HG03139 (cell line): Measurements from ENCODE around the gene HOXA3.

Experiments
- ATAC-seq: cut with Tn5 transposase; IDR thresholded peaks from one replicate; pipeline ENCODE4 v1.9.1; 2021; ENCODE audit not compliant: unreplicated experiment

HOXA3 gene

DNA sequence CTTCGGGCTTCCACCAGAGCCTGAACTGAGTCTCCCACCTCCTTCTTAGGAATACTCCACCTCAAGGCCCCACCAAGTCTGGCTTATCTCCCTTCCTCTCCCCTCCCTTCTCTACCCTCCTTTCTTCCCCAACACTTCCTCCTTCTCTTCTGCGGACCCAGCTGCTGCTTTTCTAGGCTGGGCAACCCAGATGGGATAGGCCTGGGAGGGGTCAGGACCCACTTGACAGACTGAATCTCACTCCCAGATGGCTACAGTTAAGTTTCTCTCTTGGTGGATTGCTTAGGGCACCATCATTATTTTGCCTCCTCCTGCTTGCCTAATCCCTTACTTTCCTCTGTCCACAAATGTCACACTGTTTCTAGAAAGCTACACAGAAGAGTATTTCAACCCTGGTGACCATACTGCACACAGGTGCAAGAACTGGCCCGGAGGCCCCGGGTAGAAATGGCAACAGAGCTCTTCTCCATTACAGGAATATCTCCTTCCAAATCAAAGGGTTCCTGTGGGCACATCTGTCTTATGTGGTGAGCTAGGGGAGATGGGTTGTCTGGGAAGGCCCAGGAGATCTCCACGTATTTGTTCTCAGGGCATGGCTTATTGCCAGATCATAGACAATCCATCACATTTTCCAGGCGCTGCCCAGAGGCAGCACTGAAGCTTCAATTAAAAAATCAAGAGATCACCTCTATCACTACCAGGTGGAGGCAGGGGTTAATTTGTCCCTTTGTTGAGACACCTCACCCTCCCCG is 37.8 kb upstream of the HOXA3 start:
- no peak for ATAC-seq

DNA sequence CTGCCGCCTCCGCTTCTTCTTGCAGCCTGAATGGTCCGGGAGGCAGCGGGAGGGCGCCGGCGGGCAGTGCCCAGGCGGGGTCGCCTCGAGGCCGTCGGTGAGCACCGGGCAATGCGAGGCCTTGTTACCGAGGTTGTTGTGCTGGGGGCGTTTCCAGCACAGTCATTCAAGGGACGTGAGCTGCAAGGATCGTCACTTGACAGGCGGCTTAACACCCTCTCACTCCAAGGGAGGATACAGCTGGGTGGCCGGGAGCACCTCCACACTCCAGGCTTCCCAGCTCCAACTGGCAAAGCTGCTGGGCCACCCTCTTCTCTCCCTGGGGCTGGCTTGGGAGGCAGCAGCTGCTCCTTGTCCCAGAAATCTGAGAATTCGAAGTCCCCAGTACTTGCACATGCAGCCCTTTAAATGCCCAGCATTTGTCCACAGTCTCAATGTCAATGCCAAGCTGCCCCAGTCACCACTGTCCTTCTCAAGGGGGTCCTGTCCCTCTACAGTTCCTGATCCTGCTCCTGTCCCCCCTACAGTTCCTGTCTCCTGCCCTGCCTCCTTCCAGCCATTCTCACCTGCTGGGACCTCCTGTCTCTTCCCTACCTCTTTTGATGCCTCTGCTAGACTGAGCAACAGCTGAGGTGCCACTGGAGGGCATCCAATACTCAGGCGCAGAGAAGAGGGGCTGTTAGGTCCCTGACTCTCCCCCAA is 37.1 kb upstream of the HOXA3 start:
- no peak for ATAC-seq

DNA sequence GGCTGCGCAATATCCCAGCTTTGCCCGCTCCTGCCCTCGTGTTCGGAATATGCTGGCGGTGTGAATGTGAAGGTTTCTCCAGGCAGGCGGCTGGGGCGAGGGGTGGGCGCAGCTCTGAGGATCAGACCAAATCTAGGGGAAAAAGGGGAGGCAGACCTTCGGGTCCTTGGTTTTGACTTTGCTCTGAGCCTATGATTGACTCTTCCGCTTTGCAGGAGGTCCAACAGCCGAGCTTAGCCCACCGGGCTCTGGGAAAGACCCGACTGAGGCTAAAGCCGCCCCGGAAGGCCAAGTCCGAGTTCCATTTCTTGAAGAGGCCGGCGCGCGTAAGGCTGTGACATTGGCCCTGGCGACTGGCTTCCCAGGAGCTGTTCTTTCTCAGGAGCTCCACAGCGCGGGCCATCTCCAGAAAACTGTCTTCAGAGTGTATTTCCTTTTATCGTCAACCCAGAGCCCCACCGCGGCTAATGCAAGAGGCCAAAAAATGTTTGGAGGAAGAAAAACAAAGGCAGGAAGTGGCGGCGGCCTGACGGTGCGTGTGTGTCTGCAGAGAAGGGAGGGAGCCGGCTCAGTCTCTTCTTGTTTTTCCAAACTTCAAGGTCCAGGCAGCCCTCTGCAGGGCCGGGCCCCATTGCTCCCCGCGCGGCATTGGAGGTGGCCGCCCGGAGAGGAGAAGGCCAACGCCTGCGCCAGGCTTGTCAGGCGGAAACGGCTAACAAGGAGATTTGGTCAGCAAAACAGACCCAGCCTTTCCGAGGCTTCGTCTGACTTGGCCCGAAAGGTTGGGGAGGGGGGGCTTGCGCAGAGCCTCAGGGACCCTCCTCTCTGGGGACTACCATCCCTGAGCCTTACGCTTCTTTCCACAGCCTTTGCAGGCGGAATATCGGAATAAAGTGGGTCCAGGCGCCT is 36.3 kb upstream of the HOXA3 start:
- ATAC-seq = no peak

DNA sequence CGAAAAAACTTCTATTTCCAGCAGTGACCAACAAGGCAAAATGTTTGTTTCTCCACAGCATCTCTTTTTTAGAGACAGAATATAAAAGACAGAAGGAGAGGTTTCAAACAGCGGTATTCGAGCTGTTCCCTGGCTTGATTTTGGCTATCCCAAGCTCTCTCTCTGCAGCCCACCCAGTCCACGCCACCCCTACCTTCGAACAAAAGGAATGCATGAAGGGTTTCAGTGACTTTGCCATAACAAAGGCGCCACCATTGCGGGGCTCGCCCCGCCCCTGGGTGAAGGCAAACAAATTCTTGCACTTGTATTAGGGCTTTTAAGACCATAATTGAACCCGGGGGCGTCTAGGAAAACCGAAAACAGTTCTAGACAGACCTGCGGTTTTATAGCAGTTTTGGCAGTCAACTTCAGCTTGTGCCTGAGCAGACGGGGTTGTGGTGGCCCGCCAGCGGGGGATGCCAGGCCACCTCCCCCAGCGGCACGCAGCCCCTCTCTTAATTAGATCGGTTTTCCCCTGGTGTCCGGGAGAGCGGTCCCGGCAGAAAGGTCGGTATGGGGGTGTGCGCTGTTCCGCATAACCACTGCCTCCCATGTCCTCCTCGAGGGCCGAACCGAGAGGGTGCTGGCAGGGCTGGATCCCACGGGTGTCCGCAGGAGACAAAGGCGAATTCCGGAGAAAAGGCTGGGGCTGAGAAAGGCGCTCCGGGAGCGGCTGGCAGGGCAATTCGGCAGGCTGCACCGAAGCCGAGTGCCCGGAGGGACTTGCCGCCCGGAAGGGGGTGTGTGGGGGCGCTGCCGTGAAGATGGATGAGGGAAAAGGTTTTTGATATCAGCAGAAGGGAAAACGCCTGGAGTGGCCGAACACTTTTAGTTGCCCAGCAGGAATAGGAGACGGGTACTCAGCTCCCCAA is 35.3 kb upstream of the HOXA3 start:
- ATAC-seq = no peak

DNA sequence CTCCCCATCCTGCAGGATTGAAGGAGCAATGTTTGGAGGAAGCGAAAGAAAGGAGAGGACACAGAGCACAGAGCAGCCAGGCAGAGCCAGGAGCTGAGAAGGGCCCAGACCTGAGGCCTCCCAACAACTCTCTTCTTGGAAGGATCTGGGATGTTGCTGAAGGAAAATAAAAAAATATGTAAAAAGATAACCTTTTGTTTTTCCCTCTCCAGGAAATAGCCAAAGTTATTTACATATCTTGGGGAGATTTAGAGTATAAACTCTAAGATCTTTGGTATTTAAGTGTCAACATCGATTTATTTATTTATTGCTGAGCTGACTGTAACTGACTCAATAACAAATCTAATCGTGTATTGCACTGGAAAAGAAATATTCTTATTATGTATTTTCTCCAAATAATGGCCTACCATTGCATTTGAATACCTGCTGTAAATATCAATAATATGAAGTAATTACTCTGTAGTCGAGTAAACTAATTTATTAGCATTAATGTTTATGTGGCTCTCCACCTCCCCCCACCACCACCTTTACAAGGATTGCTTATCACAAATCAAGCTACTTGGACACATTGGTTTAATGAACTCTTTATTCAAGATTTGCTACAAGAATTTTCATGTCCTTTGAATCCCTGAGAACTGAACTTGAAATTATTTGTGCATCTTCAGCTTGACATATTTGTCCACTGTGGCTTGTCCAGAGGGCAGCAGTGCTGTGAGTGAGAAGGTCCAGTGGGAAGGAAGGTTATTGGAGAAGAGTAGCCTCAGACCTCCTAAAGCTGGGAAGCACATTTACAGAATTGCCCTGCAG is 34.5 kb upstream of the HOXA3 start:
- no peak for ATAC-seq

DNA sequence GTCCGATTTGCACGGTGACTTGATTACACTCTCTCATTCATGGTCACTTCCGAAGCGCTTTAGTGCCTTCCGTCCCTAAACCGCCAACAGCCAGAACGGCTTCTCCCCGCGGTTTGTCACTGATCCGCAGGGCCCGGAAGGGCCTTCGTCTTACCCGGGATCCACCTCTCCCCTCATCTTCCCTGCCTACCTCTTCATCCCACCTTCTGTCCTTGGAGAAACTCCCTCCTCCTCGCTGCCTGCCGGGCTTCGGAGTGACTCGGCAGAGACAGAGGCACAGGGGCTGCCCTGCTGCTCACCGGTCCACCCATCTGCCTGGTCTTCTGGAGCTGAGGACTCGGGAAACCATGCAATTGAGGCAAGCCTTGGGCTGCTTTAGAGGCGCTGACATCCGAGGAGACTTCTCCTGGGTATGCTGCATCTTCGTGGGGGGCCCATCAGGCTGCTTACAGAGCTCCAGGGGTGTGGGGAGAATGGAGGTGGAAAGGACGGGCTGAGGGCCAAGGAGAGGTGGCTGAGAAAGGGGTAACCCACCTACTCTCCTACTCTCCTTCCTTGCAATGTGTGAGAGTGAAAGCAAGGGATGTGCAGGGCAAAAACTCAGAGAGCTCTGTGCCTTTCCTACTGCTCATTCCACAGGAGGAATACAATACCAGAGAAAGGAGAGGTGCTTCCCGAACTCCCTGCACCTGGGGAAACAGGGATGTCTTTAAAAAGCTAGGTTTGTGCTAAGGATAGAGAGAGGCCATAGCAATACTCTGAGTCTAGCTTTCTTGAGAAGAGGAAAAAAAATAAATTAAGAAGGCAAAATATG is 33.7 kb upstream of the HOXA3 start:
- no peak for ATAC-seq

DNA sequence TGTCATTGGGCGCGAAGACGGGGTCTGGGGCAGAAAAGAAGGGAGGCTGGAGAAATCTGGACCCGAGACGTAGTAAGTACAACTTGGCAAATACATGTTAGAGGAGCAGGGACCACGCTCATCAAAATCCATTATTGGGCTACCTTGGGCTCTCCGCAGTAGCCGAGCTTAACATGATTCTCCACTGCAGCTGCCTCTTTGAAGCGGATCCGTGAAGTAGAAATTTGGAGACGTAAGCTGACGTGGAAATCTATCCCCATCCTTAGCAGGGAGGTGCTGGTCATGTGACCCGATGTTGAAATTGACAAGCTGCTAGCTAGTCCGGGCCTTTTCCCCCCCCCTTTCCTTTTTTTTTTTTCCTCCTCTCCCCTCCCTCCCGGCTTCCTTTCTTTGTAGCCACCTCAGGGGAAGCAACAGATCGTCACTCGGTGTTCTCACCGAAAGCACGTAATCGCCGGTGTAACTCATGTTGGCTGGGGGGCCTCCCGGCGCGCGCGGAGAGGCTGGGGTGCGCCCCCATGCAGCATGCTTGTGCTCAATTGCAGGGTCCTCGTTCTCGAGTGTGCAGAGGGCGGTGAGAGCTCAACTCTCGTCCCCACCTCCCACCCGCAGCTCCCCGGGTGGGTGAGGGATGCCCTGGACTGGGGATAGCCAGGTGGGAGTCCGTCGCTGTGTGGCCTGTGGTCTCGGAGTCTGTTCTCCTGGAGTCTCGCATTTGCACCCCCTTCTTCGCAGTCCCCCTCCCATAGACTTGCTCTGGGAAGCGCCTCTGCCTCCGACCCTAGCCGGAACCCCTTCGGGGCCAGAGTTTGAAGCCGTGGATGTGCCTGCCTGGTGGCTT is 32.9 kb upstream of the HOXA3 start, which contains the start of gene HOXA11:
HOXA11 (minus strand) TSS at position 220 of the 841 bp plus-strand sequence; CDS start at position 132, 88 bp downstream.
- ATAC-seq = no peak

DNA sequence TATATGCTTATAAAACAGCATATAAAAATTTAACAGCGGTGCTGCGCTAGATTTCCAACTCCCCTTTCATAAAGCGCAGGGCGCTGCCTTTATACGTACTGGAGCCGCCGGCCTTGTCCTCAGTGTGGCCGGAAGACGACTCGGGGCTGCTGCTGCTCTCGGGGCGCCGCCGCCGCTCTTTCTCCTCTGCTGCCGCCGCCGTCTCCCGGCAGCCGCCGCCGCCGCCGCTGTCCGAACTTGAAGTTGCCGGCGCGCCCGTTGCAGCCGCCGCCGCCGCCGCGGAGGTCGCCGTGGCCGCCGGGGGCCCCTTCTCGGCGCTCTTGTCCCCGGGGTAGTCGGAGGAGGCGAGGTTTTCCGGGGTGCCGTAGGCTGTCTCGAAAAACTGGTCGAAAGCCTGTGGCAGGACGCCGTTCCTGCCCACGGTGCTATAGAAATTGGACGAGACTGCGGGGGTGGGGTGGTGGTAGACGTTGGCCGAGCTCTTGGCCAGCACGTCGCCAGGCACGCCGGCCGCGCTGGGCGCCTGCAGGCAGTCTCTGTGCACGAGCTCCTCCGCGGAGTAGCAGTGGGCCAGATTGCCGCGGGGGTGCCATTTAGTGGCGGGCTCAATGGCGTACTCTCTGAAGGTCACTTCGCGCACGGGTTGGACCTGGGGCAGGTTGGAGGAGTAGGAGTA is 32.1 kb upstream of the HOXA3 start:
- ATAC-seq = no peak

DNA sequence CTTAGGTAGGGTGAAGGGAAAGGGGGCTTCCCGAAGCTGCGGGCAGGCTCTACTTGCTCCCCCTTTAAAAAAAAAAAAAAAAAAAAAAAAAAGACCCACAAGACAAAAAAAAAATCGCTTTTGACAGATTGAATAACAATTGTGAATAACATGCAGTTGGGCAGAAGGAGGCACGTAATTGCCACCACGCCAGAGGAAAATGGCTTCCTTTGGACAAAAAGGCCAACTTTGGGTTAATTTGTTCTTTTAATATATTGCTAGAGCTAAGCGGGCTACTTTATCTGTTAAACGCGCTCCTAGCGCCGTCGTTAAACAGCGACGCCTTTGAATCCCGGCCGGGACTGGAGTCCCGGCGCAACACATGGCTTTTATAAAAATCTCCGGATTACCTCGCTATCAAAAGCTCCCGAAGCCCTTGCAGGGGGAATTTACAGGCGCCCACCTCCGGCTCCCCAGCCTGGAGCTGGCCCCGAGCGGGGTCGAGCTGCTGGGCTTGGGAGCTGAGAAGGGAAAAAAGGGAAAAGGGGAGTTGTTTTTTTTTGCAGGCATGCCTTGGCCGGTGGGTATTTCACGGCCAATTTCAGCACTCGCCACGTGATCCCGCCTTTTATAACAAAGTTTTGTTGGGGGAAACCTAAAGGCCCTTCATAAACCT is 31.4 kb upstream of the HOXA3 start:
- no peak for ATAC-seq

DNA sequence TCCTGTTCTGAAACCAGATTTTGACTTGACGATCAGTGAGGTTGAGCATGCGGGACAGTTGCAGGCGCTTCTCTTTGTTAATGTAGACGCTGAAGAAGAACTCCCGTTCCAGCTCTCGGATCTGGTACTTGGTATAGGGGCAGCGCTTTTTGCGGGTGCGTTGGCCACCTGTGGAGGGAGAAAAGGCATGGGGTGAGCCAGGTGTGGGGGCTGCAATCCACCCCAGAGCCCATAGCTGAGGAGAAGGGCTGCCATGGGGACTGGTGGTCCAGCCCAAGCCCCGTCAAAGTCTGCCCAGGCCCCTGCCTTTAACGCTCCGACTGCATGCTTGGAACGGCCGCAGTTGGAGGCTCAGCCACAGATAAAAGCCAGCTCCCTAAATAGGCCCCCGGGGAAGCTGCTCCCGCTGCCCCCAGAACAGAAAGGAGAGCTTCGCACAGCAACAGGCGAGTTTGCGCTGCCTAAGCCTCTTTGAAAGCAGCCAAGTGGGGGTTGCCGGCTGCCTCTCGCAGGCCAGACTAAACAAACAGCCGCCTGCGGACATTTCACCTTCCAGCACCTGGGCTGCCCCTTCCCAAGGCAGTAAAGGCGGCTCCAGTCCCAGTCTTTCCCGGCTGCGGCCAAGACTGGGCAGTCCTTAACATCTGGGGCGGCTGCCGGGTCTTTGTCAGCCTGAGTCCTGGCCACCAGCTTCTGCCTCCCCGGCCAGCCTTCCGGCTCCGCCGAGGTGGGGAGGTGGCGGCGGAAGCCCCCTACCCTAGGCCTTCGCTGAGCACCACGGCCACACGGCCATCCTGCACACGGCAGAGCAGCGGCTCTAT is 30.7 kb upstream of the HOXA3 start:
- ATAC-seq = no peak

DNA sequence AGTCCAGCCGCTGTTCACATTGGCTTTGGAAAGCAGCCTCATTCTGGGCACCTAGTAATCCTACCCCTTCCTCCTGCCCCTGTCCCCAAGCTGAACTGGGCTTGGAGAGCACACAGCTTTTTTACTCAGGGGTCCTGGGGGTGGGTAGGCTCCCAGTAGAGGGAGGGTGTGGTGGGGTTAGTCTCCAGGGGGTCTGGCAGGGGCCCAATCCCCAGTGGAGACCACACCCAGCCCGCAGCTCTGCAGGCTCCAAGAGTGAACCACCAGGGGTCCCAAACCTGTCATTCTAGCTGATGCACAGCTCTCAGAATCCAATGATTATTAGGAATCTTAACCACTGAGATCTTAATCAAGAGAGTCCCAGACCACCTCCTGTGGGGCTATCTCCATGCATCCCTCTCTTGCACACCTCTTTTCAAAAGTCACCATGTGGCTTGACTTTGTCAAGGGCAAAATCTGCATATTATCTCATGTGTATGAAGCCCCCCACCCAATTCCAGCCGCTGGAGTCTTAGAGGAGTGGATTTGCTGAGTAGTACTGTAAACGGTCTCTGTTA is 30.0 kb upstream of the HOXA3 start:
- no peak for ATAC-seq

DNA sequence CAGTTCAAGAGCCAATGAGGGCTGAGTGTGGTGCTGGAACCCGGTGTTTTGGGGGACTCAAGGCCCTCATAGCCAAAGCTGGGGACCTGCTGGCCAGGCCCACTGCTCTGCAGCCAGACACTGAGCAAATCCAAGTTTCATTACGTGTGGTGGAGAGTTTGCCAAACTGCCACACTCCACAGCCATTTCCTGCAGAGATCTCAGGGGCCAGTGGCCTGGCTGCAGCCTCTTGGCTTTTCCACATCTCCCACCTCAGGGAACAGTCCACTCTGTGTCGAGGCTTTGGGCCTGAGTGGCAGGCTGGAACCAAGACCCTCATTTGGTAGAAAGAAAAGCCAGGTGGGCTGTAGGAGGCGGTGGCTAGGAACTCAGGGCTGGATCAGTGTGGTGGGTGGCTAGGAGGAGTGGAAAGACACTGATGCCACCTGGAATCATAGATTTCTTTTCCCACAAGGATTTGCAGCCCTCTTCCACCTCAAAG is 29.5 kb upstream of the HOXA3 start:
- ATAC-seq = no peak

DNA sequence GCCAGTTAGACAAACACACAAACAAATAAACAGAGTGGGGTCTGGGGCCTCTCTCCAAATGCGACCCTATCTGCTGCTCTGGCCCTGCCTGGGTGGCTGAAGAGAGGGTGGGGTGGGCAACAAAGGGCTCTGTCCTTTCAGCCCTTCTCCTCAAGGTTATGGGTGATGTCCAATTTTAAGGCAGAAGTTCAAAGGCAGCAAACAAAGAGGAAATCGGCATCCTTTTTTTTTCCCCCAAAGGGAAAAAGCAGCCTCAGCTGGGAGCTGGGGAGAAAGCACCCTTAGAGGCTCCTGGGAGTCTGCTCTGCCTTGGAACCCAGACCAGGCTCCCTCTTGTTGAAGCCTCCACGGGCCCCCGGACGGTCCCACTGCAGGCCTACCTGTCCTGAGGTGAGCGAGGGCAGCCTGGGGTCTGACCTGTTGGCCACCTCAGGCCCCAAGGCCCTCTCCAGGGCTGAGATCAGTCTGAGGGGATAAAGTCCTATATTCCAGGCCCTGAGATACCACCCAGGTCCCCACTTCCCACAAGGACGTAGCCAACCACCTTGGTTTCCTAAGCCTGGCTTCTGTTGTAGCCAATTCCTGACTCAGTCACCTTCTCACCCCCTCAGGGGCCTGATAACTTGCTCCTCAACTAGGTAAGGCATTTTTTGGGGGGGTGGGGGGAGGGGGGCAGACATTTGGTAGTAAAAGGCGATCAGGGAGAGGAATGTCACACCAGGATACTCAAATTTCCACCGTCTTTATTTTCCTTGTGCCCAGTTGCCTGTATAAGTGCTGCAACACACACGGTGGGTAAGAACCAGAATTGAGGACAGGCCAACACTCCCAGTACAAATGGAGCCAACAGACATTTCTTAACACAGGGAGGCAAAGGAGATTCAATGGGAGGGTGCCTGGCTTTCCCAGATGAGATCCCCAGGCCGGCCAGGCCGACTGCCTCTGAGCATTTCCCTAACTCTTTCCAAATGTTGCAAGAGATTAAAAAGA is 28.3 kb upstream of the HOXA3 start:
- ATAC-seq = no peak
